T-cell (primary cell): ENCODE data around the gene IFT88. TPM values are rescaled to one million over a fixed set of nuclear protein-coding genes. Genes with fewer than 3 reads are reported as not detected.

Experiments
- ATAC-seq, 4 experiments: fragments of 200-7000 bp in 3 of 4; fragments of 150-1000 bp in 1 of 4; cut with Tn5 transposase; replicated peaks in 1 of 4; 1 replicate in 3 of 4; 2 replicates in 1 of 4; pipeline ENCODE4 v1.10.0; 2021; ENCODE audit warnings: moderate library complexity in 3 of 4, mild to moderate bottlenecking in 2 of 4, moderate number of reproducible peaks in 1 of 4
- CTCF ChIA-PET, 2 donors: fragments of 300-600 bp; sonication (Branson Sonifier 250); formaldehyde crosslinking; loops; one replicate each; lab custom pipeline; 2022; ENCODE audit warnings: antibody characterized with exemption in 2 of 2; lab: Charles Lee
- POLR2A ChIA-PET, 2 donors: fragments of 300-600 bp; sonication (Branson Sonifier 250); formaldehyde crosslinking; loops; one replicate each; lab custom pipeline; 2022; ENCODE audit warnings: antibody characterized with exemption in 2 of 2; lab: Charles Lee
- DNase-seq, 35 experiments: peaks; one replicate each; pipeline versions ENCODE4 v3.0.0 to v3.0.0-alpha.2; 2013 to 2023
- H3K27ac ChIP-seq: one replicate; pipeline ENCODE4 v1.5.1; 2013; ENCODE audit warnings: low read length
- H3K27me3 ChIP-seq, 2 experiments: replicated peaks in 1 of 2; 1 replicate in 1 of 2; 2 replicates in 1 of 2; pipeline versions ENCODE4 v1.6.1 to v1.7.0; 2013; ENCODE audit warnings: low read length in 1 of 2, mixed read lengths in 1 of 2; ENCODE audit not compliant: control insufficient read depth in 2 of 2, insufficient read depth in 2 of 2; ENCODE audit errors: extremely low read depth in 1 of 2
- H3K36me3 ChIP-seq, 2 donors: 1 replicate in 1 of 2; 2 replicates in 1 of 2; pipeline versions ENCODE4 v1.6.1 to v1.7.0; 2013; ENCODE audit warnings: low read length in 1 of 2; ENCODE audit not compliant: control insufficient read depth in 2 of 2, insufficient read depth in 1 of 2; ENCODE audit errors: extremely low read depth in 1 of 2
- H3K4me1 ChIP-seq, 2 experiments: 1 replicate in 1 of 2; 2 replicates in 1 of 2; pipeline versions ENCODE4 v1.6.1 to v1.7.0; 2013; ENCODE audit warnings: low read length in 2 of 2, mixed read lengths in 1 of 2; ENCODE audit not compliant: insufficient read depth in 2 of 2, control insufficient read depth in 1 of 2; ENCODE audit errors: extremely low read depth in 1 of 2
- H3K4me3 ChIP-seq, 2 donors: 1 replicate in 1 of 2; 2 replicates in 1 of 2; pipeline versions ENCODE4 v1.5.1 to v1.7.0; 2013; ENCODE audit warnings: mild to moderate bottlenecking in 2 of 2, low read length in 1 of 2, moderate library complexity in 1 of 2; ENCODE audit not compliant: control insufficient read depth in 1 of 2; ENCODE audit errors: extremely low read depth in 1 of 2
- H3K9me3 ChIP-seq: 2 replicates; pipeline ENCODE4 v1.7.0; 2013
- H3K27ac Mint-ChIP-seq, 2 donors: one replicate each; pipeline ENCODE4 v1.8.0; 2020 to 2021; ENCODE audit warnings: mild to moderate bottlenecking in 2 of 2, mixed read lengths in 2 of 2
- H3K27me3 Mint-ChIP-seq, 2 donors: one replicate each; pipeline ENCODE4 v1.8.0; 2021 to 2022; ENCODE audit warnings: mixed read lengths in 2 of 2
- H3K36me3 Mint-ChIP-seq: one replicate; pipeline ENCODE4 v1.8.0; 2021; ENCODE audit warnings: mixed read lengths
- H3K4me1 Mint-ChIP-seq, 3 donors: one replicate each; pipeline ENCODE4 v1.8.0; 2020 to 2022; ENCODE audit warnings: mixed read lengths in 3 of 3, mild to moderate bottlenecking in 1 of 3
- H3K4me3 Mint-ChIP-seq, 3 donors: one replicate each; pipeline ENCODE4 v1.8.0; 2020 to 2022; ENCODE audit warnings: mild to moderate bottlenecking in 3 of 3, mixed read lengths in 3 of 3, moderate library complexity in 3 of 3
- H3K9me3 Mint-ChIP-seq, 3 donors: one replicate each; pipeline ENCODE4 v1.8.0; 2020 to 2022; ENCODE audit warnings: mixed read lengths in 3 of 3
- WGBS: methylation state at CpG from one replicate; pipeline ENCODE4 v1.1.5; 2013; ENCODE audit warnings: missing lambda C conversion rate; ENCODE audit not compliant: insufficient coverage; 5-methylcytosine and 5-hydroxymethylcytosine counted together
- total RNA-seq, 35 experiments: library from RNA in 6 of 35; stranded (reverse) in 6 of 35; fragments of 120-200 nt in 1 of 35; gene quantifications; one replicate each; pipeline versions ENCODE4 v1.2.1 to v1.2.4 and lab custom pipeline; 2013 to 2026

The IFT88 gene
- total RNA-seq, 5 donors from 2014 or later (not counting 1 experiment from before 2014, with no cell fraction given), result 7.6 to 9.8 (median 8.6) TPM

DNA sequence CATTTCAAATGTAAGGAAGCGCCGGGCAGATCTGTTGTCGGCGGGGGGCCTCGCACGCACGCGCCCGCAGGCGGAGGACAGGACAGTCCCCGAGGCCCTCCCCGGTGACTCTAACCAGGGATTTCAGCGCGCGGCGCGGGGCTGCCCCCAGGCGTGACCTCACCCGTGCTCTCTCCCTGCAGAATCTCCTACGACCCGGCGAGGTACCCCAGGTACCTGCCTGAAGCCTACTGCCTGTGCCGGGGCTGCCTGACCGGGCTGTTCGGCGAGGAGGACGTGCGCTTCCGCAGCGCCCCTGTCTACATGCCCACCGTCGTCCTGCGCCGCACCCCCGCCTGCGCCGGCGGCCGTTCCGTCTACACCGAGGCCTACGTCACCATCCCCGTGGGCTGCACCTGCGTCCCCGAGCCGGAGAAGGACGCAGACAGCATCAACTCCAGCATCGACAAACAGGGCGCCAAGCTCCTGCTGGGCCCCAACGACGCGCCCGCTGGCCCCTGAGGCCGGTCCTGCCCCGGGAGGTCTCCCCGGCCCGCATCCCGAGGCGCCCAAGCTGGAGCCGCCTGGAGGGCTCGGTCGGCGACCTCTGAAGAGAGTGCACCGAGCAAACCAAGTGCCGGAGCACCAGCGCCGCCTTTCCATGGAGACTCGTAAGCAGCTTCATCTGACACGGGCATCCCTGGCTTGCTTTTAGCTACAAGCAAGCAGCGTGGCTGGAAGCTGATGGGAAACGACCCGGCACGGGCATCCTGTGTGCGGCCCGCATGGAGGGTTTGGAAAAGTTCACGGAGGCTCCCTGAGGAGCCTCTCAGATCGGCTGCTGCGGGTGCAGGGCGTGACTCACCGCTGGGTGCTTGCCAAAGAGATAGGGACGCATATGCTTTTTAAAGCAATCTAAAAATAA is 154.7 kb downstream of the IFT88 start:
- CTCF ChIA-PET, result interaction anchor here in 1 of 2 donors (0.6 kb wide), 1 partner anchor 35 kb away, joined by 9 read pairs; no protein-coding TSS in a partner anchor
- no peaks in the 10 kb centered on the region for H3K9me3 Mint-ChIP-seq
- ATAC-seq (peak; percentile 16 to 69 (median 58)), DNase-seq (peak in 2 of 35 experiments; percentile 11 to 22)
- Histone ChIP-seq H3K4me3 (peak overlapping the region in 1 of 2 donors; percentile 2), H3K27me3 (peaks cover 0 to 40% of the 10 kb centered on the region in 2 experiments), H3K4me1 (peaks cover 0 to 10% of the 10 kb centered on the region in 2 experiments), H3K36me3 (no peaks in the 10 kb centered on the region), H3K9me3 (no peaks in the 10 kb centered on the region), H3K27ac (no peak overlapping the region)
- POLR2A ChIA-PET, result no interaction called here
- 18% methylated on average over 68 of the region's 81 CpGs for WGBS
- peaks cover 2 to 8% (median 4%) of the 10 kb centered on the region in 3 donors for H3K4me1 Mint-ChIP-seq
- peaks cover 3% of the 10 kb centered on the region for H3K36me3 Mint-ChIP-seq
- no peak overlapping the region for H3K27ac Mint-ChIP-seq
- H3K4me3 Mint-ChIP-seq, result peak overlapping the region in 2 of 3 donors; percentile 13 to 54
- peaks cover 0 to 15% of the 10 kb centered on the region in 2 donors for H3K27me3 Mint-ChIP-seq

DNA sequence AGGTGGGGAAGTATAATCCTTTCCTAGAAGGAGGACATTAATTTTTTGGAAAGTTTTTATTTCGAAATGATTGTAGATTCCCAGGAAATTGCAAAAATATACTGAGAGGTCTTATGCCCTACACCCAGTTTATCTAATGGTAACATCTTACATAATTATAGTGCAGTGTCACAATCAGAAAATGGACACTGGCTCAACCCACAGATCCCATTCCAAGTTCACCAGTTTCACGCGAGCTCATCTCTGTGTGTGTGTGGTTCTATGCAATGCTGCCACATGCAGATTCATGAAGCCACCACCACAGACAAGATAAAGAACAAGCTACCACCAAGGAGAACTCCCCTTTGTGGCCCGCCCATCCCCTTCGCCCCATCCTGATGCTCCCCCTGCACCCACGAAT is 160.9 kb downstream of the IFT88 start:
- peaks cover 0 to 2% of the 10 kb centered on the region in 2 donors for H3K27me3 Mint-ChIP-seq
- Histone ChIP-seq H3K36me3 (no peaks in the 10 kb centered on the region), H3K4me1 (no peaks in the 10 kb centered on the region), H3K27me3 (peaks cover 0 to 3% of the 10 kb centered on the region in 2 experiments), H3K27ac (no peak overlapping the region), H3K4me3 (no peak overlapping the region), H3K9me3 (no peaks in the 10 kb centered on the region)
- POLR2A ChIA-PET, result no interaction called here
- H3K4me3 Mint-ChIP-seq, result no peak overlapping the region
- CTCF ChIA-PET, result interaction anchor here in 1 of 2 donors (0.6 kb wide), 1 partner anchor 19 kb away, joined by 5 read pairs; no protein-coding TSS in a partner anchor
- 75% methylated on average over 2 of the region's 6 CpGs for whole genome bisulfite sequencing
- no peaks in the 10 kb centered on the region for H3K9me3 Mint-ChIP-seq
- DNase-seq (no peak), ATAC-seq (no peak)
- peaks cover 31% of the 10 kb centered on the region for H3K36me3 Mint-ChIP-seq
- H3K27ac Mint-ChIP-seq, result no peak overlapping the region
- no peaks in the 10 kb centered on the region for H3K4me1 Mint-ChIP-seq

DNA sequence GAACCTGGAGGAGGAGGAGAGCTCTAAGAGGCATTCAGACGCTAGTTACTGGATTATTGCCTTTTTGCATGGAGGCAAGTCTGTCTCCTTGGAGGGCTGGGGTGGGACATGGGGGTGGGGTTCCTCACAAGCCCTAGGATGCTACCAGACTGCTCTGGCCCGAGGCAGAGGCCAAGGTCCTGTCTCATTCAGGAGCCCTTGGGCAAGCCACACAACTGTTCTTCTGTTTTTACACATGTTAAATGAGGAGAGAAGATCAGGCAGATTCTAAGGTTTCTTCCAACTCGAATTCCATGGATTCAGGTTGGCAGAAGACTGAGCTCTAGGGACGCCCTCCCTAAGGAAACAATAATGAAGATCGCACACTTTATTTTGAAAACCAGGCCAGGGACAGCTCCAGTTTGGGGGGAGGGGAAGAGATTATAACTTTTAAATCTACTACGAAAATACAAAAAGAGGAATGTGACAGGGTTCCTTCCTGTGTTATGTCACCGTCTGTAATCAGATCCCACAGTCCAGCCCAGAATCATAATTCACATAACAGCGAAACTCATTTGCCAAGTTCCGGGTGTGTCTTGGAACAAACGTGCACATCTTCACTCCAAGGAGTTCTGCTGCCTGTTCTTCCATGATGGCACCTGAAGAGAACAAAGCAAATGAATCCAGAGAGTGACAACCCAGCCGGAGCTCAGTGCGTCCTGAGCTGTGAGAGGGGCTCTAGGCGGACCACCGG is 161.8 kb downstream of the IFT88 start:
- no peaks in the 10 kb centered on the region for H3K4me1 ChIP-seq
- H3K36me3 Mint-ChIP-seq, result peaks cover 31% of the 10 kb centered on the region
- peaks cover 0 to 3% of the 10 kb centered on the region in 2 experiments for H3K27me3 ChIP-seq
- 78% methylated on average over 4 of the region's 14 CpGs for WGBS
- no peaks in the 10 kb centered on the region for H3K4me1 Mint-ChIP-seq
- H3K9me3 ChIP-seq, result no peaks in the 10 kb centered on the region
- POLR2A ChIA-PET, result no interaction called here
- H3K4me3 ChIP-seq, result no peak overlapping the region
- ATAC-seq (no peak), DNase-seq (no peak)
- no peaks in the 10 kb centered on the region for H3K27me3 Mint-ChIP-seq
- no peaks in the 10 kb centered on the region for H3K36me3 ChIP-seq
- no peaks in the 10 kb centered on the region for H3K9me3 Mint-ChIP-seq
- H3K27ac ChIP-seq, result no peak overlapping the region
- H3K27ac Mint-ChIP-seq, result no peak overlapping the region
- no peak overlapping the region for H3K4me3 Mint-ChIP-seq
- CTCF ChIA-PET, result interaction anchor here in 1 of 2 donors (0.6 kb wide), 1 partner anchor 20 kb away, joined by 5 read pairs; no protein-coding TSS in a partner anchor

DNA sequence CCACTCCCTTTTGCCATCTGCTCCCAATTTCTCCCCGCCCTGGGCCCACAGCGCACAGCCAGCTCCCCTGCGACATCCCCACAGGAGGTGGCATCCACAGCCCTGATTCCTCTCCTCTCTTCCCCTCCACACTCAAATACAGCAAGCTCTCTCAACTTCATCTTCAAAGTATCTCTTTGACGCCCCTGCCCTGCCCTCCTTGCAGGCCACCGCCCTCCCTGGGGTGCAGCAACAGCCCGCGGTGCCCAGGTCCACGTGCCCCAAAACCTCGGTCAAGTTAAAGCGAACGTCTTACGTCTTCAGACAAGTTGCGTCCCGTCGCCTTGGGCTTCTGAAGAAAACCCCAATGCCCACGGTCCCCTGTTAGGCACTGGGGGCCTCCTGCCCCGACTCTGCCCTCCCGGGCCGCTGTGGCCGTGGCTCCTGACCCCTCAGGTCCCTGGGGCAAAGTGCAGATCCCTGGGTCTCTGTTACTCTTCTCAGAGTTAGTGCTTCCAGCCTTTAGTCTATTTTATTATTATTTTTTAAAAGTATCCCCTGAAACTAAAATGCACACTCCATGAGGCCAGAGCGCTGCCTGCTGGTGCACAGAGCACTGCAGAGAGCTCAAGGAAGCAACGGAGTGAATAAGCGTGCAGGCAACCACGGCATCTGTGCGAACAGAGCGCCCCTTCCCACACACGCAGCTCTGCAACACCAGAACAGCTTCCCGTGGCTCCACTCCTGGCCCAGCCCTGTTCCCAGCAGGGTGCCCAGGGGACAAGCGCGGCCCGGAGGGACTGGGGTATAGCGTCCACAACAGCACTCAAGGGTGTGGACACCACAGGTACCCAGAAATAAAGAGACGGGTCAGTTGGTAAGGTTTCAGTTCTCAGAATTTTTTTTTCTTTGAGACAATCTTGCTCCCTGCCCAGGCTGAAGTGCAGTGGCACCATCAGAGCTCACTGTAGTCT is 163.0 kb downstream of the IFT88 start:
- POLR2A ChIA-PET, result no interaction called here

DNA sequence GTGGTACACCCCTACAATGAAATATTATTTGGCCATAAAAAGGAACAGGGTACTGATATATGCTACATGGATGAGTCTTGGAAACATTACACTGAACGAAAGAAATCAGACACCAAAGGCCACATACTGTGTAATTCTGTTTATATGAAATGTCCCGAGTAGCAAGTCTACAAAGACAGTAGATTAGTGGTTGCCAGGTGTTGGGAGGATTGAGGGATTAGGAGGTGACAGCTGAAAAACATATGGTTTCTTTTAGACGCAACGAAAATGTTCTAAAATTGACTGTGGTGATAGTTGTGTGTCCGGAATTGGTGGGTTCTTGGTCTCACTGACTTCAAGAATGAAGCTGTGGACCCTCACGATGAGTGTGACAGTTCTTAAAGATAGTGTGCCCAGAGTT is 171.7 kb downstream of the IFT88 start:
- no peaks in the 10 kb centered on the region for H3K4me1 Mint-ChIP-seq
- no peaks in the 10 kb centered on the region for H3K36me3 ChIP-seq
- POLR2A ChIA-PET, result no interaction called here
- no peaks in the 10 kb centered on the region for H3K27me3 Mint-ChIP-seq
- H3K4me3 Mint-ChIP-seq, result no peak overlapping the region
- no peak overlapping the region for H3K4me3 ChIP-seq
- no peak overlapping the region for H3K27ac ChIP-seq
- H3K9me3 Mint-ChIP-seq, result peaks cover 0 to 3% (median 0%) of the 10 kb centered on the region in 3 donors
- CTCF ChIA-PET, result no interaction called here
- H3K9me3 ChIP-seq, result no peaks in the 10 kb centered on the region
- no peaks in the 10 kb centered on the region for H3K4me1 ChIP-seq
- ATAC-seq, result no peak
- no peak overlapping the region for H3K27ac Mint-ChIP-seq
- WGBS, result 98% methylated on average over 5 of the region's 6 CpGs
- H3K36me3 Mint-ChIP-seq, result peaks cover 20% of the 10 kb centered on the region
- no peak for DNase-seq
- no peaks in the 10 kb centered on the region for H3K27me3 ChIP-seq

More for the DNA sequence above, 163.0 kb downstream of the IFT88 start:
- 92% methylated on average over 23 of the region's 33 CpGs for WGBS
- no peaks in the 10 kb centered on the region for H3K9me3 Mint-ChIP-seq
- no peak for ATAC-seq
- H3K27me3 ChIP-seq, result no peaks in the 10 kb centered on the region
- H3K4me3 Mint-ChIP-seq, result no peak overlapping the region
- no peak overlapping the region for H3K27ac Mint-ChIP-seq
- no peaks in the 10 kb centered on the region for H3K27me3 Mint-ChIP-seq
- H3K9me3 ChIP-seq, result no peaks in the 10 kb centered on the region
- no peaks in the 10 kb centered on the region for H3K4me1 ChIP-seq
- CTCF ChIA-PET, result interaction anchor here in 1 of 2 donors (0.9 kb wide), 1 partner anchor 750 kb away, joined by 3 read pairs; no protein-coding TSS in a partner anchor
- H3K4me3 ChIP-seq, result no peak overlapping the region
- no peaks in the 10 kb centered on the region for H3K4me1 Mint-ChIP-seq
- no peak overlapping the region for H3K27ac ChIP-seq
- H3K36me3 Mint-ChIP-seq, result peaks cover 38% of the 10 kb centered on the region
- no peak for DNase-seq
- no peaks in the 10 kb centered on the region for H3K36me3 ChIP-seq
